NT2/D1 (cell line): Measurements from ENCODE around the gene GLOD4.
"Not testable (repeated sequence)": the region's sequence is repeated elsewhere in the genome, so short reads cannot be mapped to it uniquely, and the experiment has no call there.

ENCODE experiments used
- DNase-seq: peaks from one replicate; pipeline ENCODE4 v3.0.0-alpha.2; 2011; ENCODE audit warnings: low read depth, low spot score
- H3K27me3 ChIP-seq: 2 replicates; pipeline ENCODE4 v1.6.0; 2011; ENCODE audit warnings: mild to moderate bottlenecking; ENCODE audit not compliant: insufficient read length, insufficient read depth
- H3K36me3 ChIP-seq: 2 replicates; pipeline ENCODE4 v1.6.1; 2011; ENCODE audit warnings: mild to moderate bottlenecking, low read length, mixed read lengths; ENCODE audit not compliant: insufficient read depth, insufficient read length
- H3K4me1 ChIP-seq: 2 replicates; pipeline ENCODE4 v1.5.1; 2011; ENCODE audit not compliant: insufficient read depth, insufficient read length
- H3K4me3 ChIP-seq: 2 replicates; pipeline ENCODE4 v1.5.1; 2011; ENCODE audit warnings: low read depth; ENCODE audit not compliant: insufficient read length
- H3K9ac ChIP-seq: 2 replicates; pipeline ENCODE4 v1.6.0; 2011; ENCODE audit warnings: low read depth; ENCODE audit not compliant: insufficient read length
- H3K9me3 ChIP-seq: 2 replicates; pipeline ENCODE4 v1.5.1; 2011; ENCODE audit warnings: mild to moderate bottlenecking, low read length; ENCODE audit not compliant: insufficient read depth
- SUZ12 ChIP-seq: IDR thresholded peaks from 2 replicates; pipeline ENCODE4 v1.6.1; 2011; ENCODE audit not compliant: insufficient read length, insufficient read depth; ENCODE audit errors: extremely low read depth
- YY1 ChIP-seq: IDR thresholded peaks from 2 replicates; pipeline ENCODE4 v1.6.1; 2011; ENCODE audit not compliant: insufficient read length, insufficient read depth
- ZNF274 ChIP-seq: IDR thresholded peaks from 2 replicates; pipeline ENCODE4 v1.6.1; 2011; ENCODE audit warnings: mild to moderate bottlenecking, low read depth, low read length

The GLOD4 gene

GRCh38 chr17:752002-752619 is 30.0 kb downstream of the GLOD4 start, which contains the start of gene GEMIN4:
GEMIN4 (minus strand) TSS chr17:752264; CDS start chr17:752142, 122 bp downstream.
- peaks cover 2% of the 10 kb centered on the region for H3K4me1 ChIP-seq
- TF ChIP-seq YY1 (no peak), ZNF274 (no peak), SUZ12 (no peak)
- H3K27me3 ChIP-seq = no peaks in the 10 kb centered on the region
- peak within 1 kb of the TSS; percentile 89 for H3K9ac ChIP-seq
- peak; percentile 82 for DNase-seq
- peaks cover 16% of the 10 kb centered on the region; the same call in 1 of the 2 replicates for H3K9me3 ChIP-seq
- H3K4me3 ChIP-seq = peak within 1 kb of the TSS; percentile 83
- H3K36me3 ChIP-seq = peaks cover 33% of the 10 kb centered on the region

DNA sequence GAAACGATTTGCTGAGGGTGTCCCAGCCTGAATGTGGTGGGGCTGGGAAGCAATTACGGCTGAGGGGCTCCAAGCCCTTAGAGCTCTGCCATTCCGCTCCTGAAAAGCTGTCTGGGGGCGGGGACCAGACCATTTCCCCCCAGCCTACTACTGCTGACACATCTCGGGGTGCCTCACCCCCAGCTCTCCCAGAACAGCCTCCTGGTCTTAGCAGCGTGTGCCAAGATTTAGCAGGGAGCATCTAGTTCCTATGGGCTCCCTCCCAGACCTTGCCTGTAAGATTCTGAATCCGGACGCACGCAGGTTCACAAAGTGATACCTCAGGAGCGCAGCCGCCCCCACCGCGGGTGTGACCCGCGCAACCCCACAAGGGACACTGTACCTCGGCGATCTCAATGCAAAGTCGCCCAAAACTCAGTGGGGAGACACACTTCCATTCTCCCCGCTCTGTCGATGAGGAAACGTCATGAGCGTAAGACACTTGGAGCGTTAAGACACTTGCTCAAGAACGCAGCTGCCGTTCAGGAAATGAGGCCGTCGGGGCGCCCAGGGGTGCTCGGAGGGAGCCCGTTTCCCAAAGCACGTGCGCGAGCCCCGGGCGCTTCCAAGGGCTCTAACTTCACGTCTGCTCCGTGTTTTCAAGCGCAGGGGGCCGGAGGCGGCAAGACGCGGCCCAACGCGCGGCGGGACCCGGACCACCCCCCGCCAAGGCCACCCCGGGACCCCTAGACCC is 30.6 kb downstream of the GLOD4 start:
- Histone ChIP-seq H3K9me3 (peaks cover 16% of the 10 kb centered on the region; the same call in 1 of the 2 replicates), H3K27me3 (no peaks in the 10 kb centered on the region), H3K9ac (peak overlapping the region; percentile 89), H3K4me1 (peaks cover 2% of the 10 kb centered on the region), H3K36me3 (peaks cover 34% of the 10 kb centered on the region), H3K4me3 (peak overlapping the region; percentile 83)
- DNase-seq = no peak
- TF ChIP-seq ZNF274 (no peak), SUZ12 (no peak), YY1 (no peak)

- Histone ChIP-seq H3K9me3 (peaks cover 16% of the 10 kb centered on the region; the same call in 1 of the 2 replicates), H3K9ac (peak overlapping the region; percentile 89), H3K4me3 (peak overlapping the region; percentile 83), H3K27me3 (no peaks in the 10 kb centered on the region), H3K36me3 (peaks cover 40% of the 10 kb centered on the region), H3K4me1 (peaks cover 2% of the 10 kb centered on the region)
- no peak for DNase-seq
- TF ChIP-seq ZNF274 (no peak), YY1 (no peak), SUZ12 (no peak)
Observed at GRCh38 chr17:750431-751037, 31.5 kb downstream of the GLOD4 start.

DNA sequence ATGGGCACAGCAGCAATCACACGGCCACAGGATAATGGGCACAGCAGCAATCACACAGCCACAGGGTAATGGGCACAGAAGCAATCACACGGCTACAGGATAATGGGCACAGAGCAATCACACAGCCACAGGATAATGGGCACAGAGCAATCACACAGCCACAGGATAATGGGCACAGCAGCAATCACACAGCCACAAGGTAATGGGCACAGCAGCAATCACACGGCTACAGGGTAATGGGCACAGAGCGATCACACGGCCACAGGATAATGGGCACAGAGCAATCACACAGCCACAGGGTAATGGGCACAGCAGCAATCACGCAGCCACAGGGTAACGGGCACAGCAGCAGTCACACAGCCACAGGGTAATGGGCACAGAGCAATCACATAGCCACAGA is 32.7 kb downstream of the GLOD4 start:
- not testable (repeated sequence) for H3K27me3 ChIP-seq, H3K9ac ChIP-seq
- peaks cover 52% of the 10 kb centered on the region for H3K36me3 ChIP-seq

GRCh38 chr17:748604-749003 is 33.5 kb downstream of the GLOD4 start:
- not testable (repeated sequence) for H3K9ac ChIP-seq, H3K4me1 ChIP-seq, H3K27me3 ChIP-seq, DNase-seq, H3K4me3 ChIP-seq
- Histone ChIP-seq H3K36me3 (peaks cover 59% of the 10 kb centered on the region), H3K9me3 (peaks cover 16% of the 10 kb centered on the region; the same call in 1 of the 2 replicates)

More for the DNA sequence above, 32.7 kb downstream of the GLOD4 start:
- H3K9me3 ChIP-seq = peaks cover 16% of the 10 kb centered on the region; the same call in 1 of the 2 replicates
- DNase-seq, H3K4me3 ChIP-seq, H3K4me1 ChIP-seq: not testable (repeated sequence)

- TF ChIP-seq ZNF274 (no peak), SUZ12 (no peak), YY1 (no peak)
- no peaks in the 10 kb centered on the region for H3K27me3 ChIP-seq
- H3K9me3 ChIP-seq = peaks cover 16% of the 10 kb centered on the region; the same call in 1 of the 2 replicates
- H3K4me3 ChIP-seq = no peak overlapping the region
- no peak overlapping the region for H3K9ac ChIP-seq
- no peak for DNase-seq
- peaks cover 74% of the 10 kb centered on the region for H3K36me3 ChIP-seq
- peaks cover 2% of the 10 kb centered on the region for H3K4me1 ChIP-seq
Observed at GRCh38 chr17:746783-747629, 35.1 kb downstream of the GLOD4 start.
